Daoy (cell line): ENCODE results near the gene MORF4L1. TPM values are rescaled to one million over a fixed set of nuclear protein-coding genes. Genes with fewer than 3 reads are reported as not detected.
"Not testable (repeated sequence)": the region's sequence is repeated elsewhere in the genome, so short reads cannot be mapped to it uniquely, and the experiment has no call there.

Experiments used
- DNase-seq: peaks from one replicate; pipeline ENCODE4 v3.0.0-alpha.2; 2015; ENCODE audit warnings: low read depth
- total RNA-seq: library from RNA; depleted of rRNA; stranded (reverse); fragments of >200 nt; shearing (Covaris generic); gene quantifications from 2 replicates; pipeline ENCODE4 v1.2.3, GENCODE V29; 2014

Gene MORF4L1
- total RNA-seq, 1 experiment from 2014 or later = 334 TPM

DNA sequence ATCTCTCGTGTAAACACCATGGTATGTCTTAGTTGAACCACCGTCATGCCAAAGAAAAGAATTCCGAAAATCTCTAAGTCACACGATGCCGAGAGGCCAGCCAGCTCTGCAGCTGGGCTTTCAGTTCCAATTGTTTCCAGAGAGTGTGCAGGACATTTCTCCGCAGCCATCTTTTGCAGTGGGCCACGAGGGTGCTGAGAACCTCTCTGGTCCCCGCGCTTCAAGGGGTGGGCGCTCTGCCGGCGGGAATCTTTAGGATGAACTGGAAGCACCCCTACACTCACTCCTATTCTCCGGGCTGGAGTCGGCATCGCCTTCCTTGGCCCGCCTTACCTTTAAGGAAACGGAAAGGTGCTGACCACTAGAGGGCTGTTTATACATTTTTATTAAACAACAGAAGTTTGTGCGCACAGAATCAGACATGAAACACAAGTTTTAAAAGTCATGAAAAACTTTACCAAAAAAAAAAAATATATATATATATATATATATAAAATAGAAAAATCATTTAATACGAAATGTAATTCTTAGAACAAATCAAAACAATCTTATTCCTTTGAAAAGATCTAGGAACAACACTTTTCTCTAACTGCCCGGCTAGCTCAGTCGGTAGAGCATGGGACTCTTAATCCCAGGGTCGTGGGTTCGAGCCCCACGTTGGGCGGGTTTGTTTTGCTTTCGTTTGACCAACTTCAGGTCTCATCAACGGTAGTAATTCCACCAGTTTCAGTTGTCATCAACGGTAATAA lies 12.5 kb upstream of the MORF4L1 start:
- DNase-seq = peak; percentile 82

- not testable (repeated sequence) for DNase-seq
These were observed 7.1 kb upstream of the MORF4L1 start for GRCh38 chr15:78865585-78865984.

DNA sequence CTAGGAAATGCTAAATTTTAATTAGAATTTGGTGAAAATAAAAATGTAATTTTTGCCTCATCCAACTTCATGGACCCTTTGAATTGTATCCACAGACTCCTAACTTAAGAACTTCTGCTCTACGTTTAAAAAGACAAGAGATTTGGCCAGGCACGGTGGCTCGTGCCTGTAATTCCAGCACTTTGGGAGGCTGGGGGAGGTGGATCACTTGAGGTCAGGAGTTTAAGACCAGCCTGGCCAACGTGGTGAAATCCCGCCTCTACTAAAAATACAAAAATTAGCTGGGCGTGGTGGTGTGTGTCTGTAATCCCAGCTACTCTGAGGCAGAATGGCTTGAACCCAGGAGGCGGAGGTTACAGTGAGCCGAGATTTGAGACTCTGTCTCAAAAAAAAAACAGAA lies 6.7 kb upstream of the MORF4L1 start:
- not testable (repeated sequence) for DNase-seq

GRCh38 chr15:78866803-78867202 lies 5.9 kb upstream of the MORF4L1 start:
- DNase-seq = no peak

DNA sequence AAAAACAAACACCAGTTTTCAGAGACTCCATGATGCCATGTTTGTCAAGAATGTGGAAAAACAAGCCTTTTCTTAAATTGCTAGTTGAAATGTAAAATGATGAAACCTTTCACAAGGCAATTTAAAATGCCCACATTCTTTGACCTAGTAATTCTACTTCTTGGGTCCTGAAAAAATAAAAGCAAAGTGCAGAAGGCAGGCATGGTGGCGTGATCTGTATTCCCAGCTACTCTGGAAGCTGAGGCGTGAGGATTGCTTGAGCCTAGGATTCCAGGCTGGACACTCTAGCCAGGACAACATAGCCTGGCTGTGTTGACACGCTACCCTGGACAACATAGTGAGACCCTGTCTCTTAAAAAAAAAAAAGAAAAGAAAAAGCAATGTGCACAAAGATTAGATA lies 4.3 kb upstream of the MORF4L1 start:
- DNase-seq = no peak

DNA sequence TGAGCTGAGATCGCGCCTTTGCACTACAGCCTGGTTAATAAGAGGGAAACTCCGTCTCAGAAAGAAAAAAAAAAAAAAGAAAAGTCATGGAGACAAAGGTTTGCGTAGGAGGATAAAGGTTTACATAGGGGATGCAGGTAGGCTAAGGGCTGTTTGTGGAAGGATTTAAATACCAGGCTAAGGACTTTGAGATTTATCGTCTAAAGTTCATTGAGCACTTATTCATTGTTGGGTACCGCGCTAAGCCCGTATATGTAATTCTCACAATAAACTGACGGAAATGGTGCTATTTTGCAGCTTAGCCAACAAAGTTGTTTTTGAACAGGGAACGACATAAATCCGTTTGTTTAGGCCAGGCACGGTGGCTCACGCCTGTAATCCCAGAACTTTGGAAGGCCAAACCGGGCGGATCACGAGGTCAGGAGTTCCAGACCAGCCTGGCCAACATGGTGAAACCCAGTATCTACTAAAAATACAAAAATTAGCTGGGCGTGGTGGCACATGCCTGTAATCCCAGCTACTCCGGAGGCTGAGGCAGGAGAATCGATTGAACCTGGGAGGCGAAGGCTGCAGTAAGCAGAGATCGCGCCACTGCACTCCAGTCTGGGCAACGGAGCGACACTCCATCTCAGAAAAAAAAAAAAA lies 1.1 kb upstream of the MORF4L1 start:
- DNase-seq = not testable (repeated sequence)

DNA sequence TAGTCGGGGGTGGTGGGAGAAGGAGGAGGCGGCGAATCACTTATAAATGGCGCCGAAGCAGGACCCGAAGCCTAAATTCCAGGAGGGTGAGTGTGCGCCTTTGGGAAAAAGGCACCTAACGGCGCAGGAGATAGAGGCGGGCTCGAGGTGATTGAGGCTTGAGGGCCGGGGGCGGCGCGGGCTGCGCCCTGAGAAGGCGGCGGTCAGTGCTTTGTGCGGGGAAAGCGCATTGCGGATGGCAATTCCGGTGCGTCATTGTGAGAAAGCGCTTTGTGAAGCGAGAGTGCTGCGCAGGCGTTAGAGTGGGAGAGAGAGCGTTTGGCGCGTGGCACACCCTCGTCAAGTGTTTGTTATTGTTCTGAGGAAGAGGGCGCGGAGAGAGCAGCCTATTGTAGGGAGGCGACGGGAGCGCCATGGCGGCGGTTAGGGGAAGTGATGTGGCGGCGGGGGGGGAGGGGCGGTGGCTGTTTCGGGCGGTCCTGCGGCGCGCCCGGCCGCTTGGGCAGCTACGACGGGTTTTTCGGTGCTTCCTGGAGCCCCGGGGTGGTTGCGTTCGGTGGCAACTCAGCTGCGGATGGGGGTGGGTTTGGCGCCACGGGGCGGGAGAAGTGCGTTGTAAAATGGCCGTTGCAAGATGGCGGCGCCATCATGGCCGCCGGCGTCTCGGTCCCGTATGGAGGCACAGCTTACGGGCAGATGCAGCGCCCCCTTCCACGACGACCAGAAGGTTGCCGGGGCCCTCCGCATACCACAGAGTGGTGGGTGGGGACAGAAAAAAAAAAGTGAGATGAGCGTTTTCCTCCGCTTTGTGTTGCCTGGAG lies 492 bp downstream of the MORF4L1 start:
- peak; percentile 93 for DNase-seq

DNA sequence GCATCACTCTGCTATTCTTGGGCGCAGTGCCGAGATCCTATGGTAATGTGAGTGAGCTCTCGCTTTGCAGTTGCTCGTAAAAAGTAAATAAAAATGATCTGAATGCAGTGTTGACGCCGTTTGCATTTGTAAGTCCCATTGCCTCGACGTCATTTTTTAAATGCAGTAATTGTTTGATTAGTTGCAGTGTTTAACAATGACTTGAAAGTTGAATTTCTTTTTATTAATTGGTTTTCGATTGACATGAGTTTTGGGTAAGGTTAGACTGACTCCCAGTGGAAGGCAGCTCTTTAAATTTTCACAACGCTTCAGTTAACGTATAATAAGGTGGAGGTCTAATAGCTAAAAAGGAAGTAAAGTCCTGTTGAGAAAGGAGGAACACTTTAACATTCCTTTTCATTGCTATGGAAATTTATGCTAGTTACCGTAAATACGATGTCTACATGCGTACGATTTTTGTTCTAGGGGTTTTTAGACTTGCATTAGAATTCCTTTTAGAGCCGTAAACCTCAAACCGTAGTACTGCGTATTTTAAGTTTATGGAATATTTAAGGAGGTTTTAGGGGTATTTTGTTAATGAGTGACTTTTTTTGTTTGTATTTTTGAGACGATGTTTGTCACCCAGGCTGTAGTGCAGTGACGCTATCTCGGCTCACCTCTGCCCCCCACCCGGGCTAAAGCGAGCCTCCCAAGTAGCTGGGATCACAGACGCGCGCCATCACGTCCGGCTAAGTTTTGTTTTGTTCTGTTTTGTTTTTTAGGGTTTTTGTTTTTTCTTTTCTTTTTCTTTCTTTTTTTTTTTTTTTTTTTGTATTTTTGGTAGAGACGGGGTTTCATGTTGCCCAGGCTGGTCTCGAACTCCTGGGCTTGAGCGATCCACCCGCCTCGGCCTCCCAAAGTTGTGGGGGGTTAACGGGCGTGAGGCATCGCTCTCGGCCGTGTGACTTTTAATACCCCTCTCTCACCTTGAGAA lies 1.4 kb downstream of the MORF4L1 start:
- no peak for DNase-seq

- DNase-seq = no peak
These were observed 2.6 kb downstream of the MORF4L1 start for GRCh38 chr15:78875107-78875914.

- not testable (repeated sequence) for DNase-seq
These were observed 4.3 kb downstream of the MORF4L1 start for GRCh38 chr15:78876954-78877353.

DNA sequence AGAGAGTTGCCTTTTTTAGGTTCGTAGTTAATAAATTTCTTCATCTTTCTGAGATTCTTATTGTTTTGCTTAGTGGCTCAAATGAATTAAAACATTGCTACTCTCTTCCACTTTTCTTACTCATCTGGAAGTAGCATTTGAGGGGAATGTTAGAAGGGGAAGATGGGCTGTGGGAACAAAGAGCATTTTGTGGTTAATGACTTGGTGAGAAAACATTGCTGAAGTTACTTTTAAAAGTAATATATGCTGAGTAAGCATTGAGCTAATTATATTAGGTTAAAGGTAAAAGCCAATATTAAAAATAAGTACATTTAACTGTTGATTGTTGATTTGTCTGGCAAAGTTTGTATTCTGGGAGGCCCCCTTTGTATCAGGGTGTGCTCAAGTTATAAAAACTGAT lies 5.7 kb downstream of the MORF4L1 start:
- DNase-seq = no peak

DNA sequence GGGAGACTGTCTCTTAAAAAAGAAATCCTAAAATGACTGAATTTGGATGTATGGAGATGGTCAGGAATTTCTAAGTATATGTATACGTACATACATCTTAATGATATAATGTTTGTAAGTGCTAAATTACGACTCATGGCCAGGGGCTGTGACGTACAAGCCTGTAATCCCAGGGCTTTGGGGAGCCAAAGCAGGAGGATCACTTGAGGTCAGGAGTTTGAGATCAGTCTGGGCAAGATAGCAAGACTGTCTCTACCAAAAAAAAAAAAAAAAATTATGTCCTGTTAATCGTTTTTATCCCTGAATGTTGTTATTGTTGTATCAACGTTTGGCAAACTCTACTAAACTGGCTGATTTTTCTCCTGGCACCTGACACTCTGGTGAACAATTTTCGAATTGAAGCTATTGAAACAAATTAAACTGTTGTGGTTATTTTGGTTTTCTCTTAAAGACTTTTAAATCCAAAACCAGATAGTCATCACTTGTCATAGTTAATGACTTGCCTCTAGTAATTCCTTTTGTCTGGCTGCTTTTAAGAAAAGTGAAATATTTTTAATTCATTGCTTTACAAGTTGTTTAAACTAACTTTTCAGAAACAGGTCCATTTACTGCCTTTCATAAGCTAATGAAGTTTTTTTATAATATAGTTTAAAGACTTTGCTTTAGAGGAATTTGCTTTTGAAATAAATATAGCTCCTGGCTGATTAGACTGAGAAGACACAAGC lies 7.0 kb downstream of the MORF4L1 start:
- DNase-seq = no peak

- DNase-seq = no peak
These were observed 7.5 kb downstream of the MORF4L1 start for GRCh38 chr15:78880242-78880533.

DNA sequence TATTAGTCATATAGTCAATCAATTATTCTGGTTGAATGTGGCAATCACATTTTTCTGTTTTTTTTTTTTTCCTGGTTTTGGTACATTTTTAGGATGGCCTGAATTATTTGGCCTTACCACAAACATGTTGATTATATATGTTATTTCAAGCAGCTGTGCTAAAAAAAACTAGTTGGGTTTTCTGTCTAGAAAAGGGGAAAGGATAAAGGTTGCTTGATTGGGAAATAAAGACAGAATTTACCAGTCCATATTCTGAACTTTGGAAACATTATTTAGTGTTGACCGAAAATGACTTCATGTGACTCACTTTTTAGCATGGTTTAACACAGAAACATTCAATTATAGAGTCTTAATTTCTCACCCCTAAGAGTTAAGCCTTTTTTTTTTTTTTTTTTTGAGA lies 8.1 kb downstream of the MORF4L1 start:
- no peak for DNase-seq

DNA sequence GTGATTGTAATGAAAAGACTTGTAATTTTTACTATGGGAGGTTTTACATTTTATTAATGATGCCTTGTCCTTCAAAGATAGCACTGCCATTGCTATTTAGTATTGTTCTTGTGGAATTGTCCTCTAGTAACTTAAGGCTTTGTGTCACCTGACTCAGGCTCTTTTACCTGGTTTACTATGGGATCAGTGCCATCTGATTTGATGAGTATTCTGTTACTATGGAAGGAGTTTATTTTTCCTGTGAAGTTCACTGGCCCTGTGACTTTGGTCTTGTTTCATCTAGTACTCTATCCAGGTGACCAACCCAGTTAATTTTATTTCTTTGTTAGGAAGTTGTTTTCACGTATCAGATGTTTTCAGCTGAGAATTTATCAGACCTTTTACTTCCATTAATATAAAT lies 9.0 kb downstream of the MORF4L1 start:
- no peak for DNase-seq

DNA sequence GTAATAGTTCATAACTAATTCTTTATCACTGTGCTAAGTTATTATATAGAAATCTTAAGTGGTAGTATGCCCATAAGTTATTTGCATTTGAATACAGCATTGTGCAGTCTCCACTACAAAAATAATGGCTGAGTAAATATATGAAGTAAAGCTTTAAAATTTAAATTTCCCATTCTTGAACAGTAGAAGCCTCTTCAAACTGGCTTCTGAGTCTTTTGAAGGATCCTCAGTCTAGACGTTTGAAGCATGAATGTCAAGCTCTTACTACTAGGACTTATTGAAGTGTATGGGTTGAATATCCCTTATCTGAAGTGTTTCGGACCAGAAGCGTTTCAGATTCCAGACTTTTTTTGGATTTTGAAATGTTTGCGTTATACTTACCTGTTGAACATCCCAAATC lies 16.3 kb downstream of the MORF4L1 start:
- DNase-seq = no peak

- no peak for DNase-seq
These were observed 20.8 kb downstream of the MORF4L1 start for GRCh38 chr15:78893538-78893937.

DNA sequence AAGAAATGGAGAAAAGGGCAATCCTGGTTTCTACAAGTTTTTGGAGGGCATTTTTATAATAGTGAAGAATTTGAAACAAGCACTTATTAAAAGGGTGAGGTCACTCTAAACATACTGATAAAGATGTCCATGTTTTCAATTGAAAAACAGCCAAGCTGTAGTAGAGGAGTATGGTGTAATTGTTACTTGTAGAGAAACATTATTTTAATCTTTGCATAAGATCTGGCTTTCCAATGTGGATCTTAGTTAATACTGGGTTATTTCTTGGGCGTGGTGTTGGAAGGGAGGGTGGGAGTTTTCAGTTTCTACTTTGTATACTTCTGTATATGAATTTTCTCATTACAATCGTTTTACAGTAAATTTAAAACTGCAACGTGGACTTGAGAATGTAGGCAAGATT lies 22.8 kb downstream of the MORF4L1 start:
- no peak for DNase-seq

DNA sequence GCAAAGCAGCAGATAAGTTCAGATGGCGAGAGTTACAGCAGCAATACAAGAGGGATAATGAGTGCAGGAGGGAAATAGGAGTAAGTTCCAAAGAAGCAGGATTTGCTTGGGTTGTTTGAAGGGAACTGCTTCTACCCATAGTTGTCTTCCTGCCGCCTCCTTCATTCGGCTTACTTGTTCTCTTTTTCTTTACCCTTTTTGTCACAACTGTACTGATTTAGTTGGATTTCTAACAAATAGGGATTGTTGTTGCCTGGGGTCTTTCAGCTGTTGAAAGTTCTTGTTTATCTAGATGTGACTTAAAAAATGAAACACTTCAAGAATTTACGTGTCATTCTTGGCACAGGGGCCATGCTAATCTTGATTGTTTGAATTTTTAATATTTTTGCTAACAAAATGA lies 25.9 kb downstream of the MORF4L1 start:
- DNase-seq = no peak
